ENCODE data around the gene SMIM35. TPM values are rescaled to one million over a fixed set of nuclear protein-coding genes. Genes with fewer than 3 reads are reported as not detected.

Gene SMIM35
- total and polyA plus RNA-seq, 2 of the 13 experiments (the other 11 are each of a cell fraction or from before 2014, with no cell fraction given) = not detected

DNA sequence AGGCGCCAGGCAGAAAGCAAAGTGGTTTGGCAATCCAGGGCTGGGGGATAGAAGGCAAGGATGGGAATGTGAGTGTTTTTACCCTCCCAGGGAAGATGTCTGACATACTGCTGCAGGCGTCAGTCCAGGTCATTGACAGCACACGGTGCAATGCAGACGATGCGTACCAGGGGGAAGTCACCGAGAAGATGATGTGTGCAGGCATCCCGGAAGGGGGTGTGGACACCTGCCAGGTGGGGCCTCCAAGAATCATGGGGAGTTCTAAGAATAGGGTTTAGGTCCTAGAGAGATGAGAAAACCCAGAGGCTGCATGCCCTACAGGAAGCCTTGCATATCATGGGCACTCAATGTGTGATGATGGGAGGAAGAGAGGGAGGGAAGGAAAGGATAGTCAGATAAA is 28.3 kb upstream of the SMIM35 start:
- FAIRE-seq = no peak
- TF ChIP-seq ZBTB1 (CRISPR knock-in tag; IDR thresholded peaks at IDR 0.05; ENCODE audit: borderline replicate concordance) = no peak
- TF ChIP-seq BRF2 (CRISPR knock-in tag; IDR thresholded peaks at IDR 0.05) = no peak
- TF ChIP-seq FOXK2 (IDR thresholded peaks at IDR 0.05) = no peak
- TF ChIP-seq, protein P1, sequence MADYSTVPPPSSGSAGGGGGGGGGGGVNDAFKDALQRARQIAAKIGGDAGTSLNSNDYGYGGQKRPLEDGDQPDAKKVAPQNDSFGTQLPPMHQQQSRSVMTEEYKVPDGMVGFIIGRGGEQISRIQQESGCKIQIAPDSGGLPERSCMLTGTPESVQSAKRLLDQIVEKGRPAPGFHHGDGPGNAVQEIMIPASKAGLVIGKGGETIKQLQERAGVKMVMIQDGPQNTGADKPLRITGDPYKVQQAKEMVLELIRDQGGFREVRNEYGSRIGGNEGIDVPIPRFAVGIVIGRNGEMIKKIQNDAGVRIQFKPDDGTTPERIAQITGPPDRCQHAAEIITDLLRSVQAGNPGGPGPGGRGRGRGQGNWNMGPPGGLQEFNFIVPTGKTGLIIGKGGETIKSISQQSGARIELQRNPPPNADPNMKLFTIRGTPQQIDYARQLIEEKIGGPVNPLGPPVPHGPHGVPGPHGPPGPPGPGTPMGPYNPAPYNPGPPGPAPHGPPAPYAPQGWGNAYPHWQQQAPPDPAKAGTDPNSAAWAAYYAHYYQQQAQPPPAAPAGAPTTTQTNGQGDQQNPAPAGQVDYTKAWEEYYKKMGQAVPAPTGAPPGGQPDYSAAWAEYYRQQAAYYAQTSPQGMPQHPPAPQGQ (CRISPR knock-in tag; IDR thresholded peaks at IDR 0.05; ENCODE audit: borderline replicate concordance) = no peak
- TF ChIP-seq SMAD1 (CRISPR knock-in tag; IDR thresholded peaks at IDR 0.05; ENCODE audit: borderline replicate concordance, low read depth) = no peak
- TF ChIP-seq ASH2L (IDR thresholded peaks at IDR 0.05; ENCODE audit: insufficient read length, low read depth, low read length) = no peak
- TF ChIP-seq ZNF841 (CRISPR knock-in tag; IDR thresholded peaks at IDR 0.05; ENCODE audit: borderline replicate concordance) = no peak
- ATAC-seq = no peak
- 57% methylated on average over 7 of the region's 7 CpGs for WGBS (ENCODE audit: low lambda C conversion rate)
- DNase-seq (ENCODE audit: low spot score) = no peak
- H3K27me3 ChIP-seq (ENCODE audit: control insufficient read depth in 1 of 2, insufficient read depth in 2 of 2, low read length in 2 of 2) = peaks cover 0 to 9% of the 10 kb centered on the region in 2 experiments; a peak in 3 of 5 replicates
- H4K20me1 ChIP-seq (ENCODE audit: insufficient read depth, low read length) = no peaks in the 10 kb centered on the region
- H3K9ac ChIP-seq (ENCODE audit: insufficient read depth, low read depth, low read length) = no peak overlapping the region
- ChIA-PET POLR2A (no interaction called here), CTCF (ENCODE audit: low intra/inter-chr PET ratio, low total read pairs) (no interaction called here)
- no TSS peak for BruUV-seq (replicated peaks)
- no peak overlapping the region for H2AFZ ChIP-seq (ENCODE audit: low read length)
- no peak overlapping the region for H3K4me3 ChIP-seq (replicated peaks in 1 of 3; ENCODE audit: insufficient read depth in 1 of 3, low read depth in 2 of 3, low read length in 3 of 3)
- no peak overlapping the region for H3K4me2 ChIP-seq (ENCODE audit: low read depth, low read length)
- intact Hi-C loops (cut with micrococcal nuclease; ENCODE audit: unreplicated experiment) = no loop called here
- H3K9me3 ChIP-seq (ENCODE audit: low read length) = no peaks in the 10 kb centered on the region
- H3K36me3 ChIP-seq (replicated peaks in 1 of 2; ENCODE audit: control insufficient read depth in 1 of 2, insufficient read depth in 2 of 2, low read length in 2 of 2) = no peaks in the 10 kb centered on the region
- H3K79me2 ChIP-seq (ENCODE audit: insufficient read depth, low read length) = no peaks in the 10 kb centered on the region
- H3K27ac ChIP-seq (ENCODE audit: extremely low read length, insufficient read depth, low read length) = no peak overlapping the region
- peaks cover 10% of the 10 kb centered on the region for H3K4me1 ChIP-seq (ENCODE audit: insufficient read depth, low read length)
- in situ Hi-C loops (cut with HindIII; ENCODE audit: extremely low pct_ligation_motif_present, low pct_unique_long_range_greater_than_20kb) = no loop called here
